Measurements from ENCODE around the gene VAV2.

VAV2 gene

GRCh38 chr9:133934482-133935232 is 57.5 kb downstream of the VAV2 start:
- Mint-ChIP-seq H3K27me3 (ENCODE audit: low read depth, poor library complexity) (peaks cover 4% of the 10 kb centered on the region), H3K4me1 (peaks cover 78% of the 10 kb centered on the region), H3K4me3 (no peak overlapping the region), H3K36me3 (ENCODE audit: low read depth) (peaks cover 18% of the 10 kb centered on the region), H3K9me3 (peaks cover 3% of the 10 kb centered on the region), H3K27ac (no peak overlapping the region)
- no peak for TF ChIP-seq CTCF (IDR thresholded peaks at IDR 0.05)
- no peak for DNase-seq

GRCh38 chr9:133933426-133934026 is 58.6 kb downstream of the VAV2 start:
- H3K27me3 Mint-ChIP-seq (ENCODE audit: low read depth, poor library complexity), result peaks cover 4% of the 10 kb centered on the region
- H3K27ac Mint-ChIP-seq, result peak overlapping the region; percentile 3
- no peak for DNase-seq
- H3K36me3 Mint-ChIP-seq (ENCODE audit: low read depth), result peaks cover 18% of the 10 kb centered on the region
- peaks cover 3% of the 10 kb centered on the region for H3K9me3 Mint-ChIP-seq
- TF ChIP-seq CTCF (IDR thresholded peaks at IDR 0.05), result no peak
- H3K4me1 Mint-ChIP-seq, result peaks cover 68% of the 10 kb centered on the region
- H3K4me3 Mint-ChIP-seq, result peak overlapping the region; percentile 17

GRCh38 chr9:133932633-133933032 is 59.5 kb downstream of the VAV2 start:
- H3K4me3 Mint-ChIP-seq, result no peak overlapping the region
- H3K4me1 Mint-ChIP-seq, result peaks cover 64% of the 10 kb centered on the region
- H3K9me3 Mint-ChIP-seq, result peaks cover 4% of the 10 kb centered on the region
- peaks cover 4% of the 10 kb centered on the region for H3K27me3 Mint-ChIP-seq (ENCODE audit: low read depth, poor library complexity)
- H3K27ac Mint-ChIP-seq, result no peak overlapping the region
- no peak for DNase-seq
- no peak for TF ChIP-seq CTCF (IDR thresholded peaks at IDR 0.05)
- H3K36me3 Mint-ChIP-seq (ENCODE audit: low read depth), result peaks cover 27% of the 10 kb centered on the region

- peaks cover 7% of the 10 kb centered on the region for H3K27me3 Mint-ChIP-seq (ENCODE audit: low read depth, poor library complexity)
- TF ChIP-seq CTCF (IDR thresholded peaks at IDR 0.05), result no peak
- peak overlapping the region; percentile 42 for H3K27ac Mint-ChIP-seq
- H3K36me3 Mint-ChIP-seq (ENCODE audit: low read depth), result peaks cover 32% of the 10 kb centered on the region
- H3K9me3 Mint-ChIP-seq, result peaks cover 6% of the 10 kb centered on the region
- DNase-seq, result no peak
- H3K4me1 Mint-ChIP-seq, result peaks cover 64% of the 10 kb centered on the region
- H3K4me3 Mint-ChIP-seq, result no peak overlapping the region
Measured at GRCh38 chr9:133932181-133932580, 59.9 kb downstream of the VAV2 start.

GRCh38 chr9:133930682-133931485 is 61.2 kb downstream of the VAV2 start:
- Mint-ChIP-seq H3K4me1 (peaks cover 62% of the 10 kb centered on the region), H3K9me3 (peaks cover 6% of the 10 kb centered on the region), H3K4me3 (no peak overlapping the region), H3K27ac (no peak overlapping the region), H3K27me3 (ENCODE audit: low read depth, poor library complexity) (peaks cover 7% of the 10 kb centered on the region), H3K36me3 (ENCODE audit: low read depth) (peaks cover 36% of the 10 kb centered on the region)
- no peak for TF ChIP-seq CTCF (IDR thresholded peaks at IDR 0.05)
- DNase-seq, result no peak
